ENCODE results near the gene HDDC3.

- TF ChIP-seq CTCF (IDR thresholded peaks at IDR 0.05): no peak
- TF ChIP-seq POLR2A (IDR thresholded peaks at IDR 0.05): no peak
Observed at GRCh38 chr15:90924375-90924774, 8.0 kb downstream of the HDDC3 start.

Measured in right lobe of liver (tissue), 4 donors.